Coronary artery (tissue), 2 donors: ENCODE results near the gene RIN3.

ENCODE experiments used
- DNase-seq: peaks from one replicate; pipeline ENCODE4 v3.0.0-alpha.2; 2017; ENCODE audit warnings: low spot score
- H3K27ac ChIP-seq, 2 donors: fragments of 200-600 bp; sonication (generic); one replicate each; pipeline ENCODE4 v1.5.1; 2016 to 2019
- H3K4me3 ChIP-seq: fragments of 200-600 bp; sonication (generic); 2 replicates; pipeline ENCODE4 v1.5.1; 2016; ENCODE audit warnings: mild to moderate bottlenecking, moderate library complexity
- CTCF ChIP-seq: fragments of 200-600 bp; sonication (generic); IDR thresholded peaks from one replicate; pipeline ENCODE4 v1.5.1; 2019; ENCODE audit warnings: antibody characterized with exemption

The RIN3 gene

GRCh38 chr14:92577321-92577742 is 63.8 kb downstream of the RIN3 start:
- Histone ChIP-seq H3K27ac (no peak overlapping the region), H3K4me3 (no peak overlapping the region)
- TF ChIP-seq CTCF, result no peak
- DNase-seq, result no peak

- no peak for TF ChIP-seq CTCF
- peak overlapping the region; percentile 33 to 51 for H3K27ac ChIP-seq
- no peak overlapping the region for H3K4me3 ChIP-seq
- DNase-seq, result no peak
These were observed 64.9 kb downstream of the RIN3 start for GRCh38 chr14:92578511-92578910.

GRCh38 chr14:92579244-92579936 is 65.8 kb downstream of the RIN3 start:
- Histone ChIP-seq H3K4me3 (no peak overlapping the region), H3K27ac (peak overlapping the region; percentile 16 to 33)
- DNase-seq, result no peak
- no peak for TF ChIP-seq CTCF

GRCh38 chr14:92581206-92581605 is 67.6 kb downstream of the RIN3 start:
- TF ChIP-seq CTCF, result no peak
- Histone ChIP-seq H3K4me3 (no peak overlapping the region), H3K27ac (peak overlapping the region; percentile 14 to 31)
- DNase-seq, result no peak

- H3K27ac ChIP-seq, result peak overlapping the region in 1 of 2 donors; percentile 27
- no peak for TF ChIP-seq CTCF
- DNase-seq, result no peak
- H3K4me3 ChIP-seq, result no peak overlapping the region
These were observed 68.5 kb downstream of the RIN3 start for GRCh38 chr14:92581966-92582566.

GRCh38 chr14:92582706-92583452 is 69.3 kb downstream of the RIN3 start:
- TF ChIP-seq CTCF, result no peak
- DNase-seq, result no peak
- no peak overlapping the region for H3K4me3 ChIP-seq
- H3K27ac ChIP-seq, result peak overlapping the region in 1 of 2 donors; percentile 26
